HS-5 (cell line): Measurements from ENCODE around the gene MLLT6.
"Not testable (repeated sequence)": the region's sequence is repeated elsewhere in the genome, so short reads cannot be mapped to it uniquely, and the experiment has no call there.

Source experiments
- DNase-seq: peaks from one replicate; pipeline ENCODE4 v3.0.0-alpha.2; 2012; ENCODE audit warnings: low read depth

MLLT6 gene

DNA sequence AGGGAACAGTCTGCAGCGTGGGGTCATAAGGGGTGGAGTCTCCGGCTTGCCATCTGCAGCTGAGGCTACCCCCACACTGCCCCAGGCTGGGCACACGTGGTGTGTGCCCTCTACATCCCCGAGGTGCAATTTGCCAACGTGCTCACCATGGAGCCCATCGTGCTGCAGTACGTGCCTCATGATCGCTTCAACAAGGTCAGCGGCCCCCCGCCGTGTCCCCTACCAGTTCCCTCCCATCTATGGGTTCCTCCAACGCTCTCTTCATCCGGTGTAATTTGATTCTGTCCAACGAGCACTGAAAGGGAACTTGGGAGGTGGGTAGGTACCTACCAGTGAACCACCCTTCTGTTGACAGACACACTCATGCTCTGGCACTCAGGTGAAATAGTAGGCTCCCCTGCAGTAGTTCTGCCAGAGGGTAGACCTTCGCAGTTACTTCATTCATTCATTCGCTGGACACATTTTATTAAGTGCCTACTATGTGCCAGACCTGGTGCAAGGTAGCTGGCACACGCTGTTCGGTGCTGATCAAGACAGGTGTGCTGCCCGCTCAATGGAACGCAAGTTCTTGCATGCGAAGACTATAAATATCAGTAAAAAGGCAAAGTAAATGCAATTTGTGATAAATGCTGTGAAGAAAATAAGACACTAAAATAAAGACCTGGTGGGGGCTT is 2.7 kb downstream of the MLLT6 start:
- DNase-seq, result no peak

DNA sequence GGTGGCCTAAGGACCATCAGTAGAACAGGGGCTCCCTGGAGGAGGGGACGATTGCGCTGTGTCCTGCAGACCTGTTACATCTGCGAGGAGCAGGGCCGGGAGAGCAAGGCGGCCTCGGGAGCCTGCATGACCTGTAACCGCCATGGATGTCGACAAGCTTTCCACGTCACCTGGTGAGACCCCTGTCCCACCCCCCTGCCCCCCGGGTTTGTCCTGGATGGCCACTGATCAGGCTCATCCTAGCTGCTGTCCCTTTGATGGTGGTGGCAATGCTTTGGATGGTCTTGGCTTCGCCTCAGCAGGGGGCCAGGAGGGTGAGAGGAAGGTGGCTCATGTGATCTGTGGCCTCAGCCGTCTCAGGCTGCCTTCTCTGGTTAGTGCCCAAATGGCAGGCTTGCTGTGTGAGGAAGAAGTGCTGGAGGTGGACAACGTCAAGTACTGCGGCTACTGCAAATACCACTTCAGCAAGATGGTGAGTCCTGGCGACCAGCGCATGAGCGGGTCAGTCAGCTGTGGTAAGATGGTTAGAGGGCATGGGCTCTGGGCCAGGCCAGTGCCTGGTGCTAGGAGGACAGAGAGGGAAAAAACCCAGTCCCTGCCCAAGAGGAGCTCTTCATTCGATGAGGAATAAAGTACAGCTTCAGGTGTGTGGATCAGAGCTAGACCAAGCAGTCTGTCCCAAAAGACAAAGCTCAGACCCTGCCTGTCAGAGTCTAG is 4.2 kb downstream of the MLLT6 start:
- no peak for DNase-seq

DNA sequence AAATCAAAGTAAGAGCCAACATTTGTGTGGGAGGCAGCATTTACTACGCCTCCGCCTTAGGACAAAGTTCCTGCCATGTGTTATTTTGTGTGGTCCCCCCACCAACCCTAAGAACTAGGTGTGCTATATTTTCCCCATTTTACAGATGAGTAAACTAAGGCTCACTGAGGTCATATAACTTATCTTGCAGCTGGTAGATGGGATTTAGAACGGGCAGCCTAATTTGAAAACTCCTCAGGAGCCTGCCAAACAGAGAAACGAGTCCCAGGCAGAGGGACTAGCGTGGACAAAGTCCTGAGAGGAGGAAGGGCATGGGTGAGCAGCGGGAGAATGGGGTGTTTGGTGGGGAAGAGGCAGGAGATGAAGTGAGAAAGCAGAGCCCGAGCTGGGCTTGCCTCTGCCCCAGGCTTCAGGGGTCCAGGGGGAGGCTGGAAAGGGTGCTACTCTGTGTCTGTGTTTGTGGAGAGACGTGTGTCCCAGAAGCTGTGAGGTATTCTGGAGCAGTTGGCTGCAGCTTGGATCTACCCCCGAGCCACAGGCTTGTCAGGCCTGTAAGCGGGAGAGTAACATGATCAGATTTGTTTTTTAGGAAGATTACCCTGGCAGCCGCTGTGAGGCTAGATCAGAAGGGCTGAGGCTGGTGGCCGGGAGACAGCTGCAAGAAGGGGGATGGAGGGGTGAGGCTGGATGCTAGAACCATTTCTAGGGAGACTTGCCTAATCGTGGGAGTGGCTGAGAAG is 5.0 kb downstream of the MLLT6 start:
- no peak for DNase-seq

DNA sequence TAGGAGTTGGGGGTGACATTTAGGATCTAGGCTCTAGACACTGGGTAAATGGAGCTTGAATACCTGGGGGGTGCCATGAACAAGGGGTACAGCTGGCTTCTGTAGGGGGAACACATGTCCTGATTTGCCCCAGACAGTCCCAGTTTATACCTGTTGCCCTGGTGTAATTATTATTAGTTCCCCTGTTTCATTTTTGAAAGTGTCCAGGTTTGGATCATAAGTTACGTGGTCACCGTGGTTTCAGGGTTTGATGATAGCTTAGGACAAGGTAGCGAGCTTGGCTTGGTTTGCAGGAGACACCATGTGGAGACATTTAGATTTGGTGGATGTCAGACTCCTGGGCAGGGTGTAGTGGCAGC is 5.5 kb downstream of the MLLT6 start:
- no peak for DNase-seq

DNA sequence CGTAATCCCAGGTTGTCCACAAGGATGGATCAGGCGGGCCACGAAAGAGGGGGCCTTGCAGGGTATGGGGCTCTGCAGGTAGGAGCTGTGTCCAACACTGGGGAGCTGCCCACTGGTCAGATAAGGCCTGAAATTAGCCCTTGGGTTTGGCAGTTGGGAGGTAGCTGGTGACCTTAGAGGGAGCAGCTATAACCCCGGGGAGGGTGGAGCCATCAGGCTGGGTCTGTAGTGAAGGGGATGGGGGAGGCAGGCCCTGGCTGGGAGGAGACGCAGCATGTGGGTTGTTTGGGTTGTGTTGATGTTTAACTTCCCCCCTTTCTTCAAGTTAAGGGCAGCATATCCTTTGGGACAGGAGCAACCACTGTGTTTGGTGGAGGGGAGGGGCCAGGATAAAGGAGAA is 5.9 kb downstream of the MLLT6 start:
- no peak for DNase-seq

DNA sequence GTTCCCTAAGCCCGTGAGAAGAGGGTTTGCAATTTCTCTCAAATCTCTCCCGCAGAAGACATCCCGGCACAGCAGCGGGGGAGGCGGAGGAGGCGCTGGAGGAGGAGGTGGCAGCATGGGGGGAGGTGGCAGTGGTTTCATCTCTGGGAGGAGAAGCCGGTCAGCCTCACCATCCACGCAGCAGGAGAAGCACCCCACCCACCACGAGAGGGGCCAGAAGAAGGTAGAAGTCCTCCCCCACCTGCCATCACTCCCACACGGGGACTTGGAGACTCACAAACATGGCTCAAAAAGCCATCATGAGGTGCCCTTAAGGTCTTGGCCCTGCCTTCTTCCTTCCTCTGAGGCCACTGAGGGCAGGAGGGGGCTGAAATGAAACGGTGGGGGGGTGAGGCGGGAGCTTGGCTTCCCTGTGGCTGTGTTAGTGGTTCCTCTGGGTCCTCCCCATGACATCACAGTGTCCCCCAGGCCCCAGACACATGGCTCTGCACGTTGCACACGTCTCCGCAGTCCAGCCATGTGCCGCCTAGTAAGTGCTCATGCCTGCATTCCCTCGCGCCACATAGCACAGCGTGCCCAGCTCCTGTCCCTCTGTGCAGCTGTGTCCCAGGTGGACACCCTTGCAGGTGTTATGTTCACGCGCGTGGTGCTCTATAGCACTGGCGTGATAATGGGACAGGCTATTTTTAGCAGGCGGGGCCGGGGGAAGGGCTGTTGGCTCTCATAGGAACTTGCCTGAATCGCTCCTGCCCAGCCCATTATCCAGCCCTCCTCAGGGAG is 6.9 kb downstream of the MLLT6 start:
- no peak for DNase-seq

DNA sequence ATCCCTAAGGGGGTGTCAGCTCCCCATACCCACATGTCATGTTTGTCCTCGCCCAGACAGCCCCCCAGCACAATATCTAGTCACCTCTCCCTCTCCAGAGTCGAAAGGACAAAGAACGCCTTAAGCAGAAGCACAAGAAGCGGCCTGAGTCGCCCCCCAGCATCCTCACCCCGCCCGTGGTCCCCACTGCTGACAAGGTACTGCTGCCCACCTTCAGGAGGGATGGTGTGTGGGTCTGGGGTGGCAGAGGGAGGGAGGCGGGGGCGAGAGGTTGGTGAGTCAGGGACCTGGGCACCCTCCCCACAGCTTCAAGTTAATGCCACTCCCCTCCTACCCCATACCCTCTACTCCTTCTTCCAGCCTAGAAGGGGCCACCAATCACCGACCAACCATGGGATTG is 7.5 kb downstream of the MLLT6 start:
- no peak for DNase-seq

DNA sequence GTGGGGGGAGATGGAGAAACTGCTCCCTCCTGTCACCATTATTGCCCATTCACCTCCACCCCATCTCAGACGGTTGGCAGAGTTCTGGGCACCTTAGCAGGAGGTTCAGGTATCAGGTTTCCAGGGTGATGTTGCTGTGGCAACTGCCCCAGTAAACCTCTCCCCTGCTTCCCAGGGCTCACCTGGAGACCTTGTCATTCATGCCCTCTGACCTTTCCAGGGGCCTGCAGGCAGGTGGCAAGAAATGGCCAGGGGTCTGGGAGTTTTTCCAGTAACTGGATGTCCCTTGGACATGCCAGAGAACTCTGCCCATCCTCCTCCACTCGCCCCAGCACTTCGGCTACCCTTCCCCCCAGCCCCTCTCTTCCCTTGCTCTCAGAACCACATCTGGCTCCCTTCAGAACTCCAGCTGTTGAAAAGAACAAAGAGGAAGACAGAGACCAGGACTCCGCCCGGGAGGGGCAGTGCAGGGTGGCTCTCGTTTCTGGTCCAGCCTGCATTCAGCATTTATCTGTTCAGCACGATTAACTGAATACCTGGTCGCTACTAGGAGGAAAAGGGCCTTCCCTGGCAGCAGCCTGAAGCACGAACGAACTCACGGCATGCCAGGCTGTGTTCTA is 8.5 kb downstream of the MLLT6 start:
- DNase-seq, result no peak

DNA sequence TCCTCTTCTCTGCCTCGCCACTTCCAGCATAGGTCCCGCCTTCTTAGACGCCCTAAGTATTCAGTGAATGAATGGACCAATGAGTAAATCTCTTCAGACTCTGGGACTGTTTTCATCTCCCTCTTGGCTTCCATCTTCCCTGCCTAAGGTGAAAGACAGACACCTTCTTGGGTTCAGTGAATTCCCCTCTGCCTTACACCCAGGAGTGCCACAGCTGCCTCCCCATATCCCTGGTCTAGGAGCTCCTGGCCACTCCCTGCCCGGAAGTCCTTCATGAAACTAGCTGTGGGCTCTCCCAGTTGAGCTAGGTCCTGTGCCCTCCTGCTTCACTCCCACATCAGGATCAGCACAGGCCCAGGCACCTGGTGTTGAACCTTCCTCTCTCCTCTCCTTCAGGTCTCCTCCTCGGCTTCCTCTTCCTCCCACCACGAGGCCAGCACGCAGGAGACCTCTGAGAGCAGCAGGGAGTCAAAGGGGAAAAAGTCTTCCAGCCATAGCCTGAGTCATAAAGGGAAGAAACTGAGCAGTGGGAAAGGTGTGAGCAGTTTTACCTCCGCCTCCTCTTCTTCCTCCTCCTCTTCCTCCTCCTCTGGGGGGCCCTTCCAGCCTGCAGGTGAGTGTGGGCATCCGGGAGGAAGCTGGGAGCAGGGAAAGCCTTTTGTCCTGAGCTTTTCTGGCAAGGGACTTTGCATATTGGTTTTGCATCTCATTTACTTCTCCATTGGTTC is 10.3 kb downstream of the MLLT6 start:
- DNase-seq, result no peak

DNA sequence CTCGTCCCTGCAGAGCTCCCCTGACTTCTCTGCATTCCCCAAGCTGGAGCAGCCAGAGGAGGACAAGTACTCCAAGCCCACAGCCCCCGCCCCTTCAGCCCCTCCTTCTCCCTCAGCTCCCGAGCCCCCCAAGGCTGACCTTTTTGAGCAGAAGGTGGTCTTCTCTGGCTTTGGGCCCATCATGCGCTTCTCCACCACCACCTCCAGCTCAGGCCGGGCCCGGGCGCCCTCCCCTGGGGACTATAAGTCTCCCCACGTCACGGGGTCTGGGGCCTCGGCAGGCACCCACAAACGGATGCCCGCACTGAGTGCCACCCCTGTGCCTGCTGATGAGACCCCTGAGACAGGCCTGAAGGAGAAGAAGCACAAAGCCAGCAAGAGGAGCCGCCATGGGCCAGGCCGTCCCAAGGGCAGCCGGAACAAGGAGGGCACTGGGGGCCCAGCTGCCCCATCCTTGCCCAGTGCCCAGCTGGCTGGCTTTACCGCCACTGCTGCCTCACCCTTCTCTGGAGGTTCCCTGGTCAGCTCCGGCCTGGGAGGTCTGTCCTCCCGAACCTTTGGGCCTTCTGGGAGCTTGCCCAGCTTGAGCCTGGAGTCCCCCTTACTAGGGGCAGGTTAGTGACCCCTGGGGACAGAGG is 11.4 kb downstream of the MLLT6 start:
- no peak for DNase-seq

DNA sequence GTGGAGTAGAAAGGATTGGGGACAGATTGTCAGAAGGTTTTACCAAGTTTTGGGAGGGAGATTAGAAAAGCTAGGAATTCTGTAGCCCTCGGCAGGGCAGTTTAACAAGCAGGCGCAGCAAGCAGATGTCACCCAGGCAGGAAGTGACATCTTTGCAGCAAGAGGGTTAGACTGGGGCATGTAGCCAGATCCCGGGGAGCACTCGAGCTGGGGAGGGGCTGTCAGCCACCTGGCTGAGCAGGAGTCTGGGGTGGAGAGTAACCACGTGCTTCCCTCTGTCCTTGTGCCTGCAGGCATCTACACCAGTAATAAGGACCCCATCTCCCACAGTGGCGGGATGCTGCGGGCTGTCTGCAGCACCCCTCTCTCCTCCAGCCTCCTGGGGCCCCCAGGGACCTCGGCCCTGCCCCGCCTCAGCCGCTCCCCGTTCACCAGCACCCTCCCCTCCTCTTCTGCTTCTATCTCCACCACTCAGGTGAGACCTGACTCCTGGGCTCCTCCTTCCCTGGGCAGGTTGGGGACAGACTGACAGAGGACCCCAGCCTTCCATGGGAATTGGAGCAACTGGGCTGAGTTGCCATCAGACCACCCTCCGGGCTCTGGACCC is 12.2 kb downstream of the MLLT6 start:
- no peak for DNase-seq

DNA sequence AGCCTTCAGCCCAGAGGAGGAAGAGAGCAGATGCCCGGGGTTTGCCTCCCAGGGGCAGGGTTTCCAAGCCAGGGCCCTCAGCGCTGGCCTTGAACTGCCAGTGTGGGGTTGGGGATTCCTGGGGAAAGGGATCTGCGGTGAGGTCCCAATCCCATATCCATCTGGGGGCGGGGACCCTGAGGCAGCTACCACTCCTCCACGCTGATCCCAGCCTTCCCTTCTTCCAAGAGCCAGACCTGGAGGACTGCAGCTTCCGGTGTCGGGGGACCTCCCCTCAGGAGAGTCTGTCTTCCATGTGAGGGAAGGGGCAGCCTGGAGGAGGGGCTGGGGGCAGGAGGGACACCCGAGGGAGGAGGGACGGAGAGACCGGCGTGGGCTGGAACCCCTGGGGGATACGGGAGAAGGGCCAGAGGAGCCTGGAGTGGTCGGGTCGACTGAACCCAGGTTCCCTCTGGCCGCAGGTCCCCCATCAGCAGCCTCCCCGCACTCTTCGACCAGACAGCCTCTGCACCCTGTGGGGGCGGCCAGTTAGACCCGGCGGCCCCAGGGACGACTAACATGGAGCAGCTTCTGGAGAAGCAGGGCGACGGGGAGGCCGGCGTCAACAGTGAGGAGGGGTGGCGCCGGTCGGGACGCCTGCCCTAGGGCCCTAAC is 14.3 kb downstream of the MLLT6 start:
- DNase-seq, result no peak

DNA sequence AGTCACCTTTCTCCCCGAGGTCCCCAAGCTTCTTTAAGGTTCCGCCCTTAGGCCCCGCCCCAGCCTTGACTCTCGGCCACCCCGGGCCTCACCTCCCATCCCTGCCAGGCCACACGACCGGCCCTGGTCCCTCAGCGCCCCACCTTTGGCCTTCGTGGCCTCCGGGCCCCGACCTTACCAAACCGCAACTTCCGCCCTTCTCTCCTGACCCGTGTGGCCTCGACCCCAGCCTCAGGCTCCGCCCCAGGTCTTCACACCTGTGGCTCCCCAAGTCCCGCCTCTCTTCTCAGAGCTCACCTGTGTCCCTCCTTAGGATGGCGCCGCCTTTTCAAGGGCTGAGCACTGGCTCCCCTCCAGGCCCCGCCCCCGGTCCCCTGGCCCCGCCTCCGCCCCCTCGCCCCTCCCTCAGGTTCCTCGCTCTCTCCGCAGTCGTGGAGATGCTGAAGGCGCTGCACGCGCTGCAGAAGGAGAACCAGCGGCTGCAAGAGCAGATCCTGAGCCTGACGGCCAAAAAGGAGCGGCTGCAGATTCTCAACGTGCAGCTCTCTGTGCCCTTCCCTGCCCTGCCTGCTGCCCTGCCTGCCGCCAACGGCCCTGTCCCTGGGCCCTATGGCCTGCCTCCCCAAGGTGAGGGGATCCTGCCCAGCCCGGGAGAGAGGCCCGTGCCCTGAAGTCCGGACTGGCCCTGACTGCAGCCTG is 15.0 kb downstream of the MLLT6 start:
- DNase-seq, result no peak

DNA sequence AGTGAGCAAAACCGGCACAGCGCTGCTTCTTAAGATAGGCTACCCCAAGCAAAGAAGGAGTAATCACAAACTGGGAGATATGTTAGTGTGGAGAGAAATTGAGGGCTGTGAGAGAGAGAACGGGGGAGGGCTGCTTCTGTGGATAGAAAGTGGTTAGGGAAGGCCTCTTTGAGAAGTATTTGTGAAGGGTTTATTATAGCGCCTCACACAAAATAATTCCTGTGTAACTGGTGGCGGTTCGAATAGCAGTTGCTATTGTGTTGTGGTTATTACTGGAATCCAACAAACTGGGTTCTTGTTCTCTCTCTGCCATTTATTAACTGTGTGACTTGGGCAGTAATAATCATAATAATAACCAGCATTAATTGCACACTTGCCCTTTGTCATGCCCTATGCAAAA is 15.9 kb downstream of the MLLT6 start:
- DNase-seq, result no peak

DNA sequence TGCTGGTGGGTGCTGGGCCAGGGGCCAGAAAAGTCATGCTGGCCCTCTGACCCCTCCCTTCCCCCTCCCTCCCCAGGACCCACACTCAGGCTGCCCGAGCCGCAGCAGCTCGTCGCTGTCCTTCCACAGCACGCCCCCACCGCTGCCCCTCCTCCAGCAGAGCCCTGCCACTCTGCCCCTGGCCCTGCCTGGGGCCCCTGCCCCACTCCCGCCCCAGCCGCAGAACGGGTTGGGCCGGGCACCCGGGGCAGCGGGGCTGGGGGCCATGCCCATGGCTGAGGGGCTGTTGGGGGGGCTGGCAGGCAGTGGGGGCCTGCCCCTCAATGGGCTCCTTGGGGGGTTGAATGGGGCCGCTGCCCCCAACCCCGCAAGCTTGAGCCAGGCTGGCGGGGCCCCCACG is 16.7 kb downstream of the MLLT6 start:
- DNase-seq, result no peak

DNA sequence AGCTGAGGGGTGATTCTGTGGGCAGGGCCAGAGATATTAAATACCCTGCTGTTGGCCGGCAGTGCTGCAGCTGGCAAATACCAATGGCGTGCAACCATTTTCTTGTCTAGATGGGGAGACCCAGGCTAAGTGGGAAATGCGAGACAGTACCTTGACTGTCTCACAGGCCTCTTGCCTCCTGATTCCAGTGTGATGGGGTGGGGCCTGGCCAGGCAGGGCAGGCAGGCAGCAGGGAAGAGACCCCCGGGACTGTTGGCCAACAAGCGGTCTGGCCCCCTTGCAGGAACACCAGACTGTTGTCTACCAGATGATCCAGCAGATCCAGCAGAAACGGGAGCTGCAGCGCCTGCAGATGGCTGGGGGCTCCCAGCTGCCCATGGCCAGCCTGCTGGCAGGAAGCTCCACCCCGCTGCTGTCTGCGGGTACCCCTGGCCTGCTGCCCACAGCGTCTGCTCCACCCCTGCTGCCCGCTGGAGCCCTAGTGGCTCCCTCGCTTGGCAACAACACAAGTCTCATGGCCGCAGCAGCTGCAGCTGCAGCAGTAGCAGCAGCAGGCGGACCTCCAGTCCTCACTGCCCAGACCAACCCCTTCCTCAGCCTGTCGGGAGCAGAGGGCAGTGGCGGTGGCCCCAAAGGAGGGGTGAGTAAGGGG is 19.4 kb downstream of the MLLT6 start:
- no peak for DNase-seq

DNA sequence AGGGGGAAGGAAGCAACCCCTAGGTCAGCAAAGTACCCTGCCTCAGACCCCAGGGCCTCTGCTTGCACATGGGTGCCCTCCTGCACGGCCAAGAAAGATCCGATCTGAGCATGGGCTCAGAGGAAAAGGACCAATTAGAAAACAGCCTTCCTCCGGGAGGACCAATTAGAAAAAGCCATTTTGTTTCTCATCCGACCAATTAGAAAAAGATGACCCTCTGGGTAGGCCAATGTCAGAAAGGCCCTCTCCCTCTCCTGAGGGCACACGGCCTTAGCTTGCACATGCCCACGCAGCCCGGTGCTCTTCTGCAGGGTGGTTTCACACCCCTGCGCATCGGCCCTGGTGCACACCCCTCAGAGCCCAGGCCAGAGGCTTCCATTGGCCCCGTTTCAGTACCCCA is 20.0 kb downstream of the MLLT6 start:
- no peak for DNase-seq

DNA sequence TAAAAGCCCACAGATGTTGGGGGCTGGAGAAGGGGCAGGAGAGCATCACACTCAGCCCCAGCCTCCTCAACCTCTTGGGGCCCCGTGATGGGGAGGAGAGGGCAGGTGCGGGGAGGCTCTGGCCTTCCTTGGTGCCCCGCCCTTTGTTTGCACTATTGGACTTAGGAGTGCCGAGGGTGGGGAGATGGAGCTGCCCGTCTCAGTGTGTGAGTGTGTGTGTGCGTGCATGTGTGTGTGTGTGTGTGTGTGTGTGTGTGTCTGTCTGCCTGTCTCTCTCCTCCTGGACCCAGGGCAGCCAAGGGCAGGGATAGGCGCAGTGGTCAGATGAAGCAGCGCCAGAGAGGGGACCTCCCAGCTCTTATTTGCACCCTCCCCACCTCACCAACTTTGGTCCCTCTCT is 21.1 kb downstream of the MLLT6 start:
- not testable (repeated sequence) for DNase-seq

DNA sequence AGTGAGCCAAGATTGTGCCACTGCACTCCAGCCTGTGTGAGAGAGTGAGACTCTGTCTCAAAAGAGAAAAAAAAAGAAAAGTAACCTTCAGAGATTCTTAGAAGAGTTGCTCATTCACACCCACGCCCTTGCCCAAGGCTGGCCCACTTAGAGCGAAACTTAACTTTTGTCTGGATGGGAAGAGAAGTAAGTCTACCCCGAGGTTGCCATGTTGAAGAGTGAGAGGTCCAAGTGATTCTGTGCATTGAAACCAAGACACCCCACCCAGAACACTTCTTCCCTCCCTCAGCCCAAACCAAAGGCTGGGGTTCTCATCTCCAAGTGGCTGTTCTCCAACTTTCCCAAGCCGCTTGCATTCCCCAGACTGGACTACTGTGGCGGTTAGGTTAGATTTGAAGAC is 22.7 kb downstream of the MLLT6 start:
- no peak for DNase-seq
